Activated naive CD8-positive, alpha-beta T cell treated with anti-CD3 and anti-CD28 coated beads, Interleukin-2, amount 10 ng/mL, durations not matched to agents 7 days and 5 days (primary cell): ENCODE results near the gene RNU6-1. TPM values are rescaled to one million over a fixed set of nuclear protein-coding genes. Genes with fewer than 3 reads are reported as not detected.

Experiments
- ATAC-seq: fragments of 150-1000 bp; cut with Tn5 transposase; one replicate; pipeline ENCODE4 v1.10.0; 2021; ENCODE audit warnings: low read depth, moderate library complexity
- POLR2A ChIA-PET: fragments of 350-600 bp; sonication (Branson Sonifier 250); formaldehyde crosslinking; loops from one replicate; lab custom pipeline; 2021; ENCODE audit warnings: antibody characterized with exemption; lab: Charles Lee
- DNase-seq: peaks from one replicate; pipeline ENCODE4 v3.0.0; 2021
- H3K27ac Mint-ChIP-seq: one replicate; pipeline ENCODE4 v1.8.0; 2022; ENCODE audit warnings: mild to moderate bottlenecking, mixed read lengths
- H3K27me3 Mint-ChIP-seq: one replicate; pipeline ENCODE4 v1.8.0; 2022; ENCODE audit warnings: mild to moderate bottlenecking, moderate library complexity, mixed read lengths
- H3K36me3 Mint-ChIP-seq: one replicate; pipeline ENCODE4 v1.8.0; 2021; ENCODE audit warnings: mild to moderate bottlenecking, mixed read lengths
- H3K4me1 Mint-ChIP-seq: one replicate; pipeline ENCODE4 v1.8.0; 2021; ENCODE audit warnings: mixed read lengths
- H3K4me3 Mint-ChIP-seq: one replicate; pipeline ENCODE4 v1.8.0; 2022; ENCODE audit warnings: mild to moderate bottlenecking, moderate library complexity, mixed read lengths
- H3K9me3 Mint-ChIP-seq: one replicate; pipeline ENCODE4 v1.8.0; 2021; ENCODE audit warnings: mixed read lengths
- total RNA-seq, 2 experiments: library from RNA; stranded (reverse); gene quantifications; one replicate each; pipeline ENCODE4 v1.2.3, GENCODE V29; 2021

Gene RNU6-1
- total RNA-seq, 2 experiments from 2014 or later: not detected

DNA sequence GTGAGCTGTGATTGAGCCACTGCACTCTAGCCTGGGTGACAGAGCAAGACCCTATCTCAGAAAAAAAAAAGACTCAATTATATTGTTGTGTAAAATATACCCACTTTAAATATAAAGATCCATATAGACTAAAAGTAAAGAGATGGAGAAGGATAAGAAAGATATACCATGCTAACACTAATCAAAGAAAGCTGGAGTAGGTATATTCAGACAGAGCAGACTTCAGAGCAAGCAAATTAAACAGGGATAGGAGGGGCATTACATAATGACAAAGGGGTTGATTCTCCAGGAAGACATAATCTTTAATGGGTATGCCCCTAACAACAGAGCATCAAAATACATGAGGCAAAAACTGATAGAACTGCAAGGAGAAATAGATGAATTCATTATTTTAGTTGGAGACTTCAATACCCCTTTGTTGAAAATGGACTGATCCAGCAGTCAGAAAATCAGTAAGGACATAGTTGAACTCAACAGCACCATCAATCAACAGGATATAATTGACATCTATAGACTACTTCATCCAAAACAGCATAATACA lies 31.1 kb upstream of the RNU6-1 start:
- POLR2A ChIA-PET: no interaction called here
- Mint-ChIP-seq H3K4me1 (no peaks in the 10 kb centered on the region), H3K27me3 (peaks cover 40% of the 10 kb centered on the region), H3K9me3 (peaks cover 17% of the 10 kb centered on the region), H3K27ac (no peak overlapping the region), H3K36me3 (no peaks in the 10 kb centered on the region), H3K4me3 (no peak overlapping the region)
- DNase-seq (no peak), ATAC-seq (no peak)

DNA sequence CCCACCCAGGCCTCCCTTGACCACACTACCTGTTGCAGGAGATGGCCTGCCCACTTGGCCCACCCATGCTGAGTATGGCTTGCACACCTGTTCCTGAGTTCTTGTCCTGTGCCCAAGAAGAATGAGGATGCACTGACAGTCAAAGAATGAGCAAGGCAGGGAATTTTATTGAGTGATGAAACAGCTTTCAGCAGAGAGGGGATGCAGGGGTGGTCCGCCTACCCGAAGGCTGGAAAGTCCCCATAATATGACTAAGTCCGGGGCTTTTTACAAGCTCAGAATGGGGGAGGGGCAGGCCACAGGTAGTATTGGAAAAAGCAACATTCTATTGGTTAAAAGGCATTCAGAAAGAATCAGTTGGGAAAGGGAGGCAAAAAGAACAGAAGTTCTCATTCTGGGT lies 29.9 kb upstream of the RNU6-1 start:
- peaks cover 17% of the 10 kb centered on the region for H3K9me3 Mint-ChIP-seq
- ATAC-seq (no peak), DNase-seq (no peak)
- POLR2A ChIA-PET: no interaction called here
- H3K4me3 Mint-ChIP-seq: no peak overlapping the region
- peaks cover 39% of the 10 kb centered on the region for H3K27me3 Mint-ChIP-seq
- H3K4me1 Mint-ChIP-seq: no peaks in the 10 kb centered on the region
- H3K27ac Mint-ChIP-seq: no peak overlapping the region
- no peaks in the 10 kb centered on the region for H3K36me3 Mint-ChIP-seq

DNA sequence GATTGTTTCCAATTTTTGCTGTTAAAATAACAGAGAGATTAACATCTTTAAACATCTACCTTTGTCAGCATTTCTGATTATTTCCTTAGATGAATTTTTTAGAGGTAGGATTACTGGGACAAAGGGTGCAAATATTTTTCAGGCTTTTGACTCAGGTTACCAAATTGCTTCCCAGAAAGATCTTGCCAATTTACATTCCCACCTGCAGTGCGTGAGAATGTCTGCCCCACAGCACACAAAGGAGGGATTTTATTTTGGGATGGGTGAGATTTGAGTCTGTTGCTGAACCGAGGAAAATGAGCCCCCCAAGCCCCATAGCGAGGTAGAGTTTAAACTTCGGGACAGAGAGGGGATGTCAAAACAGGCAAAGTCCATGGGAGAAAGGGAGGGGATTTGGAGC lies 25.9 kb upstream of the RNU6-1 start:
- H3K36me3 Mint-ChIP-seq: no peaks in the 10 kb centered on the region
- H3K4me3 Mint-ChIP-seq: no peak overlapping the region
- POLR2A ChIA-PET: no interaction called here
- H3K27ac Mint-ChIP-seq: no peak overlapping the region
- peaks cover 31% of the 10 kb centered on the region for H3K27me3 Mint-ChIP-seq
- H3K4me1 Mint-ChIP-seq: peaks cover 4% of the 10 kb centered on the region
- DNase-seq (no peak), ATAC-seq (no peak)
- H3K9me3 Mint-ChIP-seq: peaks cover 1% of the 10 kb centered on the region

DNA sequence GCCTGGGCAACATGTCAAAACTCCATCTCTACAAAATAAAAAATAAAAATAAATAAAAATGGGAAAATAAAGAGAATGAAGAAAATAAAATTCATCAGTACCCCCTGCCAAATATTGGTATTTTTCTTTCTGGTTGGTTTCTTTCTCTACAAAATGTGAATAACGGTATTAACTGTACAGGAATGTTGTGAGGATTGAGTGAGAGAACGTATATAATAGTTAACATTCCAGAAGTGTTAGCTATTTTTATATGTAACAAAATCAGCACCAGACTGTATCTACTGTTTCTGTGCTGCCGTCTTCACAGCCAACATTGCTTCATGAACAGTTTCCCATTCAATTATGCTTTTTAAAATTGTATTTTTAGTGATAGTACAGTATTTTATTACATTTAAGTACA lies 25.5 kb upstream of the RNU6-1 start:
- no peak overlapping the region for H3K4me3 Mint-ChIP-seq
- no peak for ATAC-seq
- H3K4me1 Mint-ChIP-seq: peaks cover 4% of the 10 kb centered on the region
- POLR2A ChIA-PET: no interaction called here
- H3K27me3 Mint-ChIP-seq: peaks cover 32% of the 10 kb centered on the region
- no peaks in the 10 kb centered on the region for H3K36me3 Mint-ChIP-seq
- no peak overlapping the region for H3K27ac Mint-ChIP-seq
- peaks cover 1% of the 10 kb centered on the region for H3K9me3 Mint-ChIP-seq
- DNase-seq: no peak

DNA sequence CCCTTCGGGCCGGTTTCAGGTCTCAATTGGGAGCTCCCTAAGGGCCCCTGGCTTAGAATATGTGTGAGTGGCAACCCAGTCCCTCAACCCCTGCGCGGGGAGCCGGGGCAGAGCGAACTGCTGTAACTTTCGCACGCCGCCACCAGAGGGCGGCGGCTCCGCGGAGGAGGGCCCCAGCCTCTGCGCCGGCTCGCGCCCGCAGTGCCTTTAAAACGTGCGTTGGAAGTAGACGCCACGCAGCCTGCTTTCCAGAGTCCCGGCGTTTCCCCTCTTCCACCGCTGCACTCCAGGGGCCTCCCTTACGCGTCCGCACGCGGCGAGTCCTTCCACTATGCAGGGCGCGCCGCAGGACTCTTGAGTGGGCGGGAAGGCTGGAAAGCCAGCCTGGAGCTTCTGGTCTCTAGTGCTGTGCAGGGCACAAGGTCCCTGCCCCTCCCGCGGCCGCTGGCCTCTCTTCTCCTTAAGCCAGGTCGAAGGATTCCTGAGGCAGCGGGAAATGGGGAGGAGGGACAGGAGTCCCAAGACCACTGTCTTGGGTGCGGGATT lies 23.7 kb upstream of the RNU6-1 start:
- Mint-ChIP-seq H3K9me3 (no peaks in the 10 kb centered on the region), H3K27me3 (peaks cover 33% of the 10 kb centered on the region), H3K4me1 (peaks cover 4% of the 10 kb centered on the region), H3K4me3 (peak overlapping the region; percentile 61), H3K27ac (no peak overlapping the region), H3K36me3 (no peaks in the 10 kb centered on the region)
- POLR2A ChIA-PET: interaction anchor here (0.6 kb wide), 1 partner anchor 45 kb away, joined by 4 read pairs; no protein-coding TSS in a partner anchor
- ATAC-seq (peak; percentile 98), DNase-seq (peak; percentile 83)

DNA sequence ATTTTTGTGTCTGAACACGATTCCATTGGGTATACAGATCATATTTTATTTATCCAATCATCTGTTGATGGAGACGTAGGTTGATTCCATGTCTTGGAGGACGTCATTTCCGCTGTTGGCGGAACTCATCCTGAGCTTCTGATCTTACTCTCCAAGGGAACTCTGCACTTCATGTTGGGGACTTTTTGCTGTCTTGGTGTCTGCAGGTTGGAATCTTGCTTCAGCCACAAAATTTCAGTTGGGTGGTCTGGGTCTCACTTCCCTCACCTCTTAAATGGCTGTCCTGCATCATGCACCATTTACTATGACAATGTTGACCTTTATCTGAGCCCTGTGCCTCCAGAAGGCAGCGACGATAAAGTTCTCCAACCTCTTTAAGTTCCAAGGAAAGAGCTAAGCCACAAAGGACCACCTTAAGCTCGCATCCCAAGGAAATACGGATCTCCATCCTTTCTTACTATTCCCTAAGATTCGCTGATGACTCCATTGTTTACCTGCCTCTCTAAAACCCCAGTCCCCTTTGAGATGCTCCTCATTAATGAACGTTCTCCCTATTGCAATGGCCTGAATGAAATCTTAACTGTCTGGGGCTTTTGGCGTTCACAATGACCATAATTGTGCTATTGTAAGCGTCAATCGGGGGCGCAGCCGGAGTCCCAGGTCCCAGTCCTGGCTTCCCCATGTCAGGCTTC lies 23.1 kb upstream of the RNU6-1 start:
- no peak for ATAC-seq
- no peaks in the 10 kb centered on the region for H3K36me3 Mint-ChIP-seq
- peak overlapping the region; percentile 61 for H3K4me3 Mint-ChIP-seq
- no peak overlapping the region for H3K27ac Mint-ChIP-seq
- no peaks in the 10 kb centered on the region for H3K9me3 Mint-ChIP-seq
- DNase-seq: no peak
- H3K4me1 Mint-ChIP-seq: peaks cover 4% of the 10 kb centered on the region
- H3K27me3 Mint-ChIP-seq: peaks cover 33% of the 10 kb centered on the region
- POLR2A ChIA-PET: interaction anchor here (0.6 kb wide), 1 partner anchor 44 kb away, joined by 4 read pairs; no protein-coding TSS in a partner anchor

DNA sequence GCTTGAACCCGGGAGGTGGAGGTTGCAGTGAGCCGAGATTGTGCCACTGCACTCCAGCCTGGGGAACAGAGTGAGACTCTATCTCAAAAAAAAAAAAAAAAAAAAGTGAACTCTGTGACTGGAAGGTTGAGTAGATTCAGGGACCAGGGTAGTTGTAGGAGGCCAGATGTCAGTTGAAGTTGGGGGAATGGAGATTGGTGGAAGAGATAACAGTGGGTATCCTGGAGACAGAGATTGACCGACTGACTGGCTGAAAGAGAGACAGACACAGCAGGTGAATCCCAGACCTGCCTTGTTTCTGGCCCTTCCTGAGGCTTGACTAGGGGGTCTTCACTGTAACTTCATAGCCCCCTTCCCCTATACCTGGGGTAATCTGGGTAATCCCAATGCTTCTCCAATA lies 22.1 kb upstream of the RNU6-1 start:
- no peaks in the 10 kb centered on the region for H3K36me3 Mint-ChIP-seq
- DNase-seq (no peak), ATAC-seq (no peak)
- peaks cover 30% of the 10 kb centered on the region for H3K27me3 Mint-ChIP-seq
- H3K4me1 Mint-ChIP-seq: peaks cover 4% of the 10 kb centered on the region
- H3K9me3 Mint-ChIP-seq: no peaks in the 10 kb centered on the region
- POLR2A ChIA-PET: no interaction called here
- no peak overlapping the region for H3K27ac Mint-ChIP-seq
- H3K4me3 Mint-ChIP-seq: no peak overlapping the region

DNA sequence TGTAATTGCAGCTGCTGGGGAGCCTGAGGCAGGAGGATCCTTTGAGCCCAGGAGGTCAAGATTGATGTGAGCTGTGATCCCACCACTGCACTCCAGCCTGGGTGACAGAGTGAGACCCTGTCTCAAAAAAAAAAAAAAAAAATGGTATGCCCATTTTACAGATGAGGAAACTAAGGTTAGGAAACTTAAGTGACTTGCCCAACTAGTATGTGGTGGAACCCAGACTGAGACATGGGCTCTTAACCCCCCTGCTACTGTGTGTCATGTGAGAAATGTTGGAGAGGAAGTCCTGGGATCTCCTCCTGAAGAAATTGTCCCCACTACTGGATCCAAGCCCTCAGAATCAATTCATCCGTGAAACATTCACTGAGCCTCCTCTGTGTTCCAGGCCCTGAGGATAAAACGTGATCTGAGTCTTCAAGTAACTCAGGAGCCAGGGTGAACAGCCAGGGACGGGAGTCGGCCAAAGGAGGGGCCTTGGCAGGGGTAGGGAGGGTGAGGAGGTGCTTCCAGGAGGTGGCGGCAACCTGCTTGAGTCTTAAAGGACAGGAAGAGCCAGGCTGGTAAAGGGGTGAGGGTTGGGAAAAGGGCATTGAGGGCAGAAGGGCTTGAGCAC lies 19.6 kb upstream of the RNU6-1 start:
- Mint-ChIP-seq H3K4me1 (peaks cover 4% of the 10 kb centered on the region), H3K27ac (no peak overlapping the region), H3K9me3 (no peaks in the 10 kb centered on the region), H3K4me3 (no peak overlapping the region), H3K27me3 (peaks cover 22% of the 10 kb centered on the region), H3K36me3 (no peaks in the 10 kb centered on the region)
- POLR2A ChIA-PET: interaction anchor here (0.7 kb wide), 1 partner anchor 205 kb away, joined by 5 read pairs; no protein-coding TSS in a partner anchor
- DNase-seq: no peak
- no peak for ATAC-seq

DNA sequence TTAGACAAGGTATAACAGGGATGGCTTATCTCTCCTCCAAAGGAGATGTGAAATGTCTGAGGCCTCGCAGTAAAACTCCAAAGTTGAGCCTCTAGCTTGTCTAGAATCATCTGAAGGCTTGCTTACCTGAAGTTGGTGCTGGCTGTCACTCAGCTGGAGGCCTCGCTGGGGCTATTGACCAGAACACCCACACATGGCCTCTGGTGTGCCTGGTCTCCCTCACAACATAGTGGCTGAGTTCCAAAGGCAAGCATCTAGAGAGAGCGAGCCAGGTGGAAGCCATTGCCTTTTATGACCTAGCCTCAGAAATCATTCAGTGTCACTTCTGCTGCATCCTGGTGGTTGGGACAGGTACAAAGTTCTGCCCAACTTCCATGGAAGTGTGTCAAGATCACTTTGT lies 17.4 kb upstream of the RNU6-1 start:
- ATAC-seq (no peak), DNase-seq (no peak)
- no peak overlapping the region for H3K27ac Mint-ChIP-seq
- peaks cover 14% of the 10 kb centered on the region for H3K27me3 Mint-ChIP-seq
- H3K36me3 Mint-ChIP-seq: no peaks in the 10 kb centered on the region
- POLR2A ChIA-PET: no interaction called here
- no peaks in the 10 kb centered on the region for H3K4me1 Mint-ChIP-seq
- H3K9me3 Mint-ChIP-seq: no peaks in the 10 kb centered on the region
- no peak overlapping the region for H3K4me3 Mint-ChIP-seq

DNA sequence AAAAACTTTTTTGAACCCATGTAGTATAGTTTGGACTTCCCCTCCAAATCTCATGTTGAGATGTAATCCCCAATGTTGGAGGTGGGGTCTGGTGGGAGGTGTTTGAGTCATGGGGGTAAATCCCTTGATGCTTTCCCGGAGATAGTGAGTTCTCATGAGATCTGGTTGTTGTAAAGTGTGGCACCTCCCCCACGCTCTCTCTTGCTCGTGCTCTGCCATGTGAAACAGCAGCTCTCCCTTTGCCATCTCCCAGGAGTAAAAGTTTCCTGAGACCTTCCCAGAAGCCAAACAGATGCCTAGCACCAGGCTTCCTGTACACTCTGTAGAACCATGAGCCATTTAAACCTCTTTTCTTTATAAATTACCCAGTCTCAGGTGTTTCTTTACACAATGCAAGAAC lies 16.0 kb upstream of the RNU6-1 start:
- H3K27ac Mint-ChIP-seq: no peak overlapping the region
- H3K4me3 Mint-ChIP-seq: no peak overlapping the region
- ATAC-seq: no peak
- peaks cover 1% of the 10 kb centered on the region for H3K9me3 Mint-ChIP-seq
- H3K4me1 Mint-ChIP-seq: peaks cover 2% of the 10 kb centered on the region
- POLR2A ChIA-PET: no interaction called here
- DNase-seq: no peak
- H3K27me3 Mint-ChIP-seq: peaks cover 7% of the 10 kb centered on the region
- H3K36me3 Mint-ChIP-seq: peaks cover 1% of the 10 kb centered on the region

DNA sequence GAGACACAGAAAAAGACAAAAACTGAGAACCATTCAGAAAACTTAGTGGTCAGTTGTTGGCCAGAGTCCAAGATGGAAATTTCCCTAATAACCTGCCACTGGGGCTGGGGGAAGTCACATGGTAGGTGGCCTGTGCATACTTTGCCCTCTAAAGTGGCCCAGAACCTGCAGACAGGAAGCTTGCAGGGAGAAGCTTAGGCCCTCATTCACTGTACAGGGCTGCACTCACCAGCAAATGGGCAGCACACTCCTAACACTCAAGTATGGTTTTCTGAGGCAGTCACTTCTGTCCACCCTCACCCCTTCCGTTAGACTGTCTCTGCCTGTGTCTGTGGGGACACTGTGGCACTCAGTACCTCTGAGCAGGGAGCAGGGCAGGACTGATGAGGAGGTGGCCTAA lies 14.5 kb upstream of the RNU6-1 start:
- Mint-ChIP-seq H3K36me3 (peaks cover 1% of the 10 kb centered on the region), H3K27me3 (peaks cover 4% of the 10 kb centered on the region), H3K9me3 (peaks cover 1% of the 10 kb centered on the region), H3K4me3 (no peak overlapping the region), H3K4me1 (peaks cover 2% of the 10 kb centered on the region), H3K27ac (no peak overlapping the region)
- ATAC-seq (no peak), DNase-seq (no peak)
- POLR2A ChIA-PET: no interaction called here

DNA sequence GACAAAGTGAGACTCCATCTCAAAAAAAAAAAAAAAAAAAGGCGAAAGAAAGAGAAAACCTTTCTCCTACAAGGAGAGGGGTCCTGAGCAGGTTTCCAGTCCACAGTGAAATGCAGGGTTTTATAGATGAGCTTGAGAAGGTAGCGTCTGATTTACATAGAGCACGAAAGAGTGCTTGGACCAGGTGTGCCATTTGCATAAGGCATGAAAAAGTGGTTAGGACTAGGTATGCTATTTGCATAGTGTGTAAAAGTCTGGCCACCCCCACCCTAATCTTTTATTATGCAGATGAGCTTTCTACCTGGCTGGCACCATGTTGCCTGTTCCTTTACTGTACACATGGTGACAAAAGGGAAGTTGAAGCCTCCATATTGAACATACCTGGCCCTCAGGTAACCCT lies 13.6 kb upstream of the RNU6-1 start:
- peaks cover 4% of the 10 kb centered on the region for H3K27me3 Mint-ChIP-seq
- peaks cover 1% of the 10 kb centered on the region for H3K9me3 Mint-ChIP-seq
- no peak overlapping the region for H3K27ac Mint-ChIP-seq
- ATAC-seq (no peak), DNase-seq (no peak)
- H3K4me1 Mint-ChIP-seq: peaks cover 2% of the 10 kb centered on the region
- peaks cover 1% of the 10 kb centered on the region for H3K36me3 Mint-ChIP-seq
- H3K4me3 Mint-ChIP-seq: no peak overlapping the region
- POLR2A ChIA-PET: interaction anchor here (0.6 kb wide), 1 partner anchor 910 kb away, joined by 3 read pairs; no protein-coding TSS in a partner anchor

DNA sequence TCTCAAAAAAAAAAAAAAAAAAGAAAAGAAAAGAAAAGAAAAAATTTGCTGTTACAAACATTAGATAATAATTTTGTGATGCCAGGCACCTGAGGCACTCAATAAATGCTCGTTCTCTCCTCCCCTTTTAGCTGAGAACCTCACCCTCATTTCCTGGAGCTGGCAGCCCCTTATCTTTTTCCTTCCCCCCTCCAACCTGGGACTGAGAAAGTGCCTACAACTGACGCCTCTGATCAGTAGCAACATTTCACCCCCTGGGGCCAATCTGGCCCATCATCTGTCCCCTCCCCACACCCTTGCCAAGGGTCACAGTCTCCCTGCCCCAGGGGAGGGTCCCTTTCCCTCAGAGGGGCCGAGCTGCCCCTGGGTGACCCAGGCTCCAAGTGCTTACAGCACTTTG lies 12.6 kb upstream of the RNU6-1 start:
- Mint-ChIP-seq H3K27me3 (peaks cover 4% of the 10 kb centered on the region), H3K9me3 (peaks cover 1% of the 10 kb centered on the region), H3K4me3 (no peak overlapping the region), H3K4me1 (peaks cover 2% of the 10 kb centered on the region), H3K36me3 (peaks cover 1% of the 10 kb centered on the region), H3K27ac (no peak overlapping the region)
- ATAC-seq: no peak
- no peak for DNase-seq
- POLR2A ChIA-PET: no interaction called here
